IMR-90 (cell line): Measurements from ENCODE around the gene TCOF1. TPM values are rescaled to one million over a fixed set of nuclear protein-coding genes. Genes with fewer than 3 reads are reported as not detected.
A peak's percentile ranks its signal among the peaks of the same experiment; 100 is the strongest.

Experiments
- ATAC-seq: fragments of 200-7000 bp; cut with Tn5 transposase; 2 replicates; pipeline ENCODE4 v1.9.1; 2020; ENCODE audit warnings: low read depth, mild to moderate bottlenecking, moderate library complexity
- BruUV-seq: library from RNA; stranded (reverse); fragments of 400-500 nt; replicated peaks from 2 replicates; lab custom pipeline; 2021; lab: Mats Ljungman, UMichigan
- CTCF ChIA-PET: fragments of 300-600 bp; formaldehyde crosslinking; extraction: SDS; loops from one replicate; lab custom pipeline; 2021; ENCODE audit warnings: antibody characterized with exemption; lab: Yijun Ruan, JAX
- POLR2A ChIA-PET: fragments of 300-600 bp; sonication (Branson Sonifier 250); formaldehyde crosslinking; loops from one replicate; lab custom pipeline; 2022; ENCODE audit warnings: antibody characterized with exemption; ENCODE audit not compliant: unreplicated experiment; lab: Charles Lee
- DNase-seq: peaks from one replicate; pipeline ENCODE4 v3.0.0; 2013
- H2AFZ ChIP-seq: replicated peaks from 2 replicates; pipeline ENCODE3; 2013; ENCODE audit warnings: low read length, mild to moderate bottlenecking; ENCODE audit not compliant: poor library complexity
- H2AK5ac ChIP-seq: 2 replicates; pipeline ENCODE4 v1.6.1; 2013; ENCODE audit warnings: low read depth, low read length, inconsistent platforms
- H2AK9ac ChIP-seq: replicated peaks from 2 replicates; pipeline ENCODE3; 2013; ENCODE audit warnings: mild to moderate bottlenecking, low read depth, low read length, moderate library complexity; ENCODE audit not compliant: poor library complexity
- H2BK120ac ChIP-seq: 2 replicates; pipeline ENCODE4 v1.6.1; 2013; ENCODE audit warnings: low read depth, low read length, inconsistent platforms
- H2BK15ac ChIP-seq: 3 replicates; pipeline ENCODE4 v1.6.1; 2013; ENCODE audit warnings: low read depth, low read length, inconsistent platforms
- H2BK20ac ChIP-seq: 2 replicates; pipeline ENCODE4 v1.6.1; 2013; ENCODE audit warnings: low read depth, mild to moderate bottlenecking, inconsistent platforms, low read length, moderate library complexity
- H2BK5ac ChIP-seq: 2 replicates; pipeline ENCODE4 v1.6.1; 2013; ENCODE audit warnings: mild to moderate bottlenecking, low read depth, low read length, inconsistent platforms; ENCODE audit not compliant: poor library complexity, severe bottlenecking
- H3K14ac ChIP-seq: replicated peaks from 2 replicates; pipeline ENCODE4 v1.6.1; 2013; ENCODE audit warnings: low read depth, low read length, inconsistent platforms
- H3K18ac ChIP-seq: 2 replicates; pipeline ENCODE4 v1.6.1; 2013; ENCODE audit warnings: low read depth, low read length, control low read depth
- H3K23ac ChIP-seq: 2 replicates; pipeline ENCODE4 v1.6.1; 2013; ENCODE audit warnings: low read depth, low read length, inconsistent platforms
- H3K27ac ChIP-seq: 2 replicates; pipeline ENCODE4 v1.5.1; 2013; ENCODE audit warnings: mild to moderate bottlenecking, control low read depth, low read length; ENCODE audit not compliant: insufficient read depth
- H3K27me3 ChIP-seq: 2 replicates; pipeline ENCODE4 v1.6.1; 2013; ENCODE audit warnings: low read length; ENCODE audit not compliant: control insufficient read depth, insufficient read depth
- H3K36me3 ChIP-seq: 2 replicates; pipeline ENCODE4 v1.6.1; 2013; ENCODE audit warnings: low read length, mixed read lengths; ENCODE audit not compliant: control insufficient read depth, insufficient read depth
- H3K4ac ChIP-seq: 2 replicates; pipeline ENCODE4 v1.6.1; 2013; ENCODE audit warnings: low read depth, low read length, inconsistent platforms
- H3K4me1 ChIP-seq: 2 replicates; pipeline ENCODE4 v1.6.1; 2013; ENCODE audit warnings: low read length, mixed read lengths; ENCODE audit not compliant: control insufficient read depth, insufficient read depth
- H3K4me2 ChIP-seq: 2 replicates; pipeline ENCODE4 v1.6.1; 2013; ENCODE audit warnings: low read depth, mild to moderate bottlenecking, control low read depth, low read length, moderate library complexity
- H3K4me3 ChIP-seq: 2 replicates; pipeline ENCODE4 v1.5.1; 2013; ENCODE audit warnings: low read depth, mild to moderate bottlenecking, control low read depth, low read length, moderate library complexity; ENCODE audit not compliant: insufficient read depth
- H3K56ac ChIP-seq: 2 replicates; pipeline ENCODE4 v1.6.1; 2013; ENCODE audit warnings: low read length, inconsistent platforms; ENCODE audit not compliant: insufficient read depth; ENCODE audit errors: extremely low read depth
- H3K79me1 ChIP-seq, 2 experiments: 2 replicates each; pipeline ENCODE4 v1.6.1; 2013; ENCODE audit warnings: low read length in 2 of 2, inconsistent platforms in 1 of 2, low read depth in 1 of 2
- H3K9ac ChIP-seq: 2 replicates; pipeline ENCODE4 v1.6.1; 2013; ENCODE audit warnings: low read depth, low read length, control low read depth
- H3K9me1 ChIP-seq: 2 replicates; pipeline ENCODE4 v1.6.1; 2013; ENCODE audit warnings: low read length, inconsistent platforms; ENCODE audit not compliant: insufficient read depth
- H3K9me3 ChIP-seq: 2 replicates; pipeline ENCODE4 v1.6.1; 2013; ENCODE audit warnings: low read length; ENCODE audit not compliant: control insufficient read depth, insufficient read depth
- H4K20me1 ChIP-seq: 2 replicates; pipeline ENCODE4 v1.6.1; 2013; ENCODE audit warnings: low read length, inconsistent platforms; ENCODE audit not compliant: insufficient read depth
- H4K5ac ChIP-seq: 2 replicates; pipeline ENCODE4 v1.6.1; 2013; ENCODE audit warnings: mild to moderate bottlenecking, low read depth, low read length, control low read depth
- H4K8ac ChIP-seq, 2 experiments: 2 replicates each; pipeline ENCODE4 v1.6.1; 2013; ENCODE audit warnings: low read depth in 2 of 2, low read length in 2 of 2, control low read depth in 1 of 2, inconsistent platforms in 1 of 2
- H4K91ac ChIP-seq: 2 replicates; pipeline ENCODE4 v1.6.1; 2013; ENCODE audit warnings: low read depth, low read length, inconsistent platforms; ENCODE audit not compliant: insufficient read depth
- BHLHE40 ChIP-seq: fragments of 150-350 bp; IDR thresholded peaks from 2 replicates; pipeline ENCODE4 v1.6.1; 2016; ENCODE audit warnings: mild to moderate bottlenecking, low read depth, low read length
- CEBPB ChIP-seq: IDR thresholded peaks from 2 replicates; pipeline ENCODE4 v1.6.1; 2012; ENCODE audit warnings: low read depth, low read length, improper control_type of control experiment
- CHD1 ChIP-seq: IDR thresholded peaks from 2 replicates; pipeline ENCODE4 v1.6.1; 2012; ENCODE audit warnings: low read depth, low read length, improper control_type of control experiment
- FOS ChIP-seq: fragments of 150-350 bp; IDR thresholded peaks from 2 replicates; pipeline ENCODE4 v1.6.1; 2016; ENCODE audit warnings: low read depth, low read length
- MAFK ChIP-seq: IDR thresholded peaks from 2 replicates; pipeline ENCODE4 v1.6.1; 2012; ENCODE audit warnings: low read depth, low read length, improper control_type of control experiment
- MAZ ChIP-seq: IDR thresholded peaks from 2 replicates; pipeline ENCODE4 v1.6.1; 2012; ENCODE audit warnings: low read depth, mild to moderate bottlenecking, low read length, improper control_type of control experiment, moderate library complexity, borderline replicate concordance
- MXI1 ChIP-seq: IDR thresholded peaks from 2 replicates; pipeline ENCODE4 v1.6.1; 2012; ENCODE audit warnings: low read depth, mild to moderate bottlenecking, low read length, moderate library complexity, borderline replicate concordance
- NFE2L2 ChIP-seq: fragments of 150-350 bp; IDR thresholded peaks from 2 replicates; pipeline ENCODE4 v1.6.1; 2016; ENCODE audit warnings: low read depth, mild to moderate bottlenecking, low read length
- POLR2A ChIP-seq: IDR thresholded peaks from 2 replicates; pipeline ENCODE4 v1.6.1; 2012; ENCODE audit warnings: mild to moderate bottlenecking, low read depth, low read length
- RCOR1 ChIP-seq: IDR thresholded peaks from 2 replicates; pipeline ENCODE4 v1.6.1; 2012; ENCODE audit warnings: mild to moderate bottlenecking, low read length, improper control_type of control experiment; ENCODE audit not compliant: insufficient replicate concordance
- RFX5 ChIP-seq: IDR thresholded peaks from 2 replicates; pipeline ENCODE4 v1.8.0; 2012; ENCODE audit warnings: low read depth, mild to moderate bottlenecking, low read length, moderate library complexity
- SMC3 ChIP-seq: fragments of 150-350 bp; IDR thresholded peaks from 2 replicates; pipeline ENCODE4 v1.6.1; 2016; ENCODE audit warnings: low read depth, mild to moderate bottlenecking, antibody characterized with exemption, low read length, moderate library complexity
- WGBS, 2 experiments: methylation state at CpG; one replicate each; pipeline versions ENCODE4 v1.1.5 to v1.1.7; 2013; ENCODE audit warnings: missing lambda C conversion rate in 2 of 2; ENCODE audit not compliant: insufficient read length in 1 of 2; ENCODE audit errors: extremely low coverage in 2 of 2; 5-methylcytosine and 5-hydroxymethylcytosine counted together
- dilution Hi-C: fragments of 300-500 bp; cut with HindIII; formaldehyde crosslinking; loops from one replicate; pipeline ENCODE4 v1.14.3; 2018; ENCODE audit warnings: low sequenced_read_pairs; ENCODE audit not compliant: unreplicated experiment
- in situ Hi-C: fragments of 300-500 bp; cut with MboI; formaldehyde crosslinking; loops from 3 replicates; pipeline ENCODE4 v1.14.3; 2019; ENCODE audit warnings: low sequenced_read_pairs, inconsistent platforms, mixed read lengths
- intact Hi-C: fragments of 100-400 bp; cut with micrococcal nuclease; formaldehyde crosslinking; loops from 2 replicates; pipeline ENCODE4 v1.10.0; 2022
- polyA plus RNA-seq, 3 experiments: library from polyadenylated mRNA; depleted of rRNA; stranded (reverse); fragments of >200 nt; gene quantifications; 2 replicates each; pipeline ENCODE4 v1.2.3, GENCODE V29; 2012; ENCODE audit warnings: low replicate concordance in 1 of 3
- total RNA-seq: library from RNA; depleted of rRNA; stranded (reverse); fragments of >200 nt; gene quantifications from 2 replicates; pipeline ENCODE4 v1.2.3, GENCODE V29; 2012
- TF ChIP-seq, protein P1 (sequence below): fragments of 150-350 bp; IDR thresholded peaks from 2 replicates; pipeline ENCODE4 v1.6.1; 2017; ENCODE audit warnings: mild to moderate bottlenecking, antibody characterized with exemption, low read length, low read depth
- TF ChIP-seq, protein P2 (sequence below): fragments of 150-350 bp; IDR thresholded peaks from 2 replicates; pipeline ENCODE4 v1.6.1; 2016; ENCODE audit warnings: low read depth, mild to moderate bottlenecking, low read length, moderate library complexity, borderline replicate concordance
- TF ChIP-seq, protein P3 (sequence below): conservative IDR thresholded peaks from 2 replicates; pipeline ENCODE4 v1.5.1; 2012; ENCODE audit warnings: mild to moderate bottlenecking, low read depth, low read length, improper control_type of control experiment

The TCOF1 gene
- total and polyA plus RNA-seq, 2 of the 4 experiments (the other 2 are of a cell fraction), result 18.2 to 19.7 TPM

DNA sequence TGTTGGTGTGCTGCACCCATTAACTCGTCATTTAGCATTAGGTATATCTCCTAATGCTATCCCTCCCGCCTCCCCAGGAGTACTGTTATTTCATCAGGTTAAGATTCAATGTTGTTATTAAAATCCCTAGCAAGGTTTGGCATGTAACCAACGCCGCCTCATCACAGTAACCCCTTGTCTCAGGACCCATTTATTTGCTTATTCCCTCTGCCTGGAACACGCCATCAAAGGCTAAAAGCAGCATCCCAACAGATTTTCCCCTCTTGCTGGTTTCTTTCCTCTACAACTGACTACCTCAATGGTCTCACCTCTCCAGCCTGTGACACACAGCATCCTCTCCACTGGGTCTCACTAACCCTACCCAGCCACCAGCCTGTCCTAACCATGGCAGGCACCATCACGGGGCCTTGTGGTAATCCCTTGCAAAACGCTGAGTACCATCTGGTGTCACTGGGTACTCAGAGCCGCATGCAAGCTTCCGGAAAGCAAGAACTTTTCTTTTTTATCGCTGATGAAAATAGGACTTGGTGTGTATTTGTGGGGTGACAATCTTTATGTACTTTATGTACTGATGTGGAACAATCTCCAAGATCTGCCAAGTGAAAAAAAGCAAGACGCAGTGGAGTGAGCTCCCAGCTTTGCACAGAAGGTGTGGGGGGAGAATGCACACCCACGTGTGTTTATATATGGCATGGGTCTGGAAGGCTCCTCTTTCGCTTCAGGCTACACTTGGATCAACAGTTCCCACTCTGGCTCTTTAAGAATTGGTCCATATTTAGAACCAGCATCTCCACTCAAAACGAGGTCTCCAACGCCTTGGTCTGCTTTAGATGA lies 86.0 kb downstream of the TCOF1 start:
- ChIA-PET POLR2A (no interaction called here), CTCF (no interaction called here)
- no peak overlapping the region for H3K14ac ChIP-seq
- in situ Hi-C loops (loop anchor here (25.0 kb wide), 2 partner anchors 606 to 806 kb away; no protein-coding TSS in a partner anchor), dilution Hi-C loops (no loop called here), intact Hi-C loops (no loop called here)
- H2AK9ac ChIP-seq, result peak overlapping the region; percentile 37
- WGBS, 2 experiments, result 90% methylated on average over 5 of the region's 15 CpGs; no CpG with 5 or more reads in 1 of the 2 experiments
- no peak overlapping the region for H2BK20ac ChIP-seq
- no peak overlapping the region for H2AFZ ChIP-seq
- no peaks in the 10 kb centered on the region for H3K9me3 ChIP-seq
- no peak overlapping the region for H3K27ac ChIP-seq
- H3K9ac ChIP-seq, result no peak overlapping the region
- ATAC-seq, result no peak
- H4K91ac ChIP-seq, result no peak overlapping the region
- H2AK5ac ChIP-seq, result no peak overlapping the region
- peaks cover 53% of the 10 kb centered on the region for H3K36me3 ChIP-seq
- H4K20me1 ChIP-seq, result peaks cover 65% of the 10 kb centered on the region
- H4K5ac ChIP-seq, result no peak overlapping the region
- H3K4me3 ChIP-seq, result no peak overlapping the region
- H3K9me1 ChIP-seq, result peaks cover 9% of the 10 kb centered on the region
- TF ChIP-seq SMC3, result no peak
- TF ChIP-seq, protein P1, sequence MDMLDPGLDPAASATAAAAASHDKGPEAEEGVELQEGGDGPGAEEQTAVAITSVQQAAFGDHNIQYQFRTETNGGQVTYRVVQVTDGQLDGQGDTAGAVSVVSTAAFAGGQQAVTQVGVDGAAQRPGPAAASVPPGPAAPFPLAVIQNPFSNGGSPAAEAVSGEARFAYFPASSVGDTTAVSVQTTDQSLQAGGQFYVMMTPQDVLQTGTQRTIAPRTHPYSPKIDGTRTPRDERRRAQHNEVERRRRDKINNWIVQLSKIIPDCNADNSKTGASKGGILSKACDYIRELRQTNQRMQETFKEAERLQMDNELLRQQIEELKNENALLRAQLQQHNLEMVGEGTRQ, result no peak
- no peak for TF ChIP-seq BHLHE40
- TF ChIP-seq POLR2A, result no peak
- no peak for TF ChIP-seq CHD1
- no peak for TF ChIP-seq FOS
- TF ChIP-seq, protein P2, sequence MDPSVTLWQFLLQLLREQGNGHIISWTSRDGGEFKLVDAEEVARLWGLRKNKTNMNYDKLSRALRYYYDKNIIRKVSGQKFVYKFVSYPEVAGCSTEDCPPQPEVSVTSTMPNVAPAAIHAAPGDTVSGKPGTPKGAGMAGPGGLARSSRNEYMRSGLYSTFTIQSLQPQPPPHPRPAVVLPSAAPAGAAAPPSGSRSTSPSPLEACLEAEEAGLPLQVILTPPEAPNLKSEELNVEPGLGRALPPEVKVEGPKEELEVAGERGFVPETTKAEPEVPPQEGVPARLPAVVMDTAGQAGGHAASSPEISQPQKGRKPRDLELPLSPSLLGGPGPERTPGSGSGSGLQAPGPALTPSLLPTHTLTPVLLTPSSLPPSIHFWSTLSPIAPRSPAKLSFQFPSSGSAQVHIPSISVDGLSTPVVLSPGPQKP, result no peak
- TF ChIP-seq MAZ, result no peak
- TF ChIP-seq CEBPB, result no peak
- no peak for TF ChIP-seq MAFK
- TF ChIP-seq NFE2L2, result no peak
- TF ChIP-seq RCOR1, result no peak
- TF ChIP-seq, protein P3, sequence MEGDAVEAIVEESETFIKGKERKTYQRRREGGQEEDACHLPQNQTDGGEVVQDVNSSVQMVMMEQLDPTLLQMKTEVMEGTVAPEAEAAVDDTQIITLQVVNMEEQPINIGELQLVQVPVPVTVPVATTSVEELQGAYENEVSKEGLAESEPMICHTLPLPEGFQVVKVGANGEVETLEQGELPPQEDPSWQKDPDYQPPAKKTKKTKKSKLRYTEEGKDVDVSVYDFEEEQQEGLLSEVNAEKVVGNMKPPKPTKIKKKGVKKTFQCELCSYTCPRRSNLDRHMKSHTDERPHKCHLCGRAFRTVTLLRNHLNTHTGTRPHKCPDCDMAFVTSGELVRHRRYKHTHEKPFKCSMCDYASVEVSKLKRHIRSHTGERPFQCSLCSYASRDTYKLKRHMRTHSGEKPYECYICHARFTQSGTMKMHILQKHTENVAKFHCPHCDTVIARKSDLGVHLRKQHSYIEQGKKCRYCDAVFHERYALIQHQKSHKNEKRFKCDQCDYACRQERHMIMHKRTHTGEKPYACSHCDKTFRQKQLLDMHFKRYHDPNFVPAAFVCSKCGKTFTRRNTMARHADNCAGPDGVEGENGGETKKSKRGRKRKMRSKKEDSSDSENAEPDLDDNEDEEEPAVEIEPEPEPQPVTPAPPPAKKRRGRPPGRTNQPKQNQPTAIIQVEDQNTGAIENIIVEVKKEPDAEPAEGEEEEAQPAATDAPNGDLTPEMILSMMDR, result no peak
- TF ChIP-seq MXI1, result no peak
- TF ChIP-seq RFX5, result no peak
- no peak for DNase-seq
- H3K79me1 ChIP-seq, result peaks cover 35 to 57% of the 10 kb centered on the region in 2 experiments
- H3K56ac ChIP-seq, result no peak overlapping the region
- H3K4me1 ChIP-seq, result peaks cover 4% of the 10 kb centered on the region
- H2BK15ac ChIP-seq, result no peak overlapping the region
- no peaks in the 10 kb centered on the region for H3K27me3 ChIP-seq
- no peak overlapping the region for H3K4ac ChIP-seq
- no TSS peak for BruUV-seq
- no peak overlapping the region for H3K18ac ChIP-seq
- no peak overlapping the region for H4K8ac ChIP-seq
- no peak overlapping the region for H3K4me2 ChIP-seq
- H3K23ac ChIP-seq, result no peak overlapping the region
- H2BK120ac ChIP-seq, result no peak overlapping the region
- no peak overlapping the region for H2BK5ac ChIP-seq
